Suppressor macrophage treated with lipopolysaccharide for 1 hour (primary cell): Measurements from ENCODE around the gene FOXK2.

Source experiments
- DNase-seq, 3 donors: peaks; one replicate each; pipeline ENCODE4 v3.0.0-alpha.2; 2020 to 2022

Gene FOXK2

GRCh38 chr17:82609655-82610054 lies 90.1 kb downstream of the FOXK2 start:
- DNase-seq = no peak

DNA sequence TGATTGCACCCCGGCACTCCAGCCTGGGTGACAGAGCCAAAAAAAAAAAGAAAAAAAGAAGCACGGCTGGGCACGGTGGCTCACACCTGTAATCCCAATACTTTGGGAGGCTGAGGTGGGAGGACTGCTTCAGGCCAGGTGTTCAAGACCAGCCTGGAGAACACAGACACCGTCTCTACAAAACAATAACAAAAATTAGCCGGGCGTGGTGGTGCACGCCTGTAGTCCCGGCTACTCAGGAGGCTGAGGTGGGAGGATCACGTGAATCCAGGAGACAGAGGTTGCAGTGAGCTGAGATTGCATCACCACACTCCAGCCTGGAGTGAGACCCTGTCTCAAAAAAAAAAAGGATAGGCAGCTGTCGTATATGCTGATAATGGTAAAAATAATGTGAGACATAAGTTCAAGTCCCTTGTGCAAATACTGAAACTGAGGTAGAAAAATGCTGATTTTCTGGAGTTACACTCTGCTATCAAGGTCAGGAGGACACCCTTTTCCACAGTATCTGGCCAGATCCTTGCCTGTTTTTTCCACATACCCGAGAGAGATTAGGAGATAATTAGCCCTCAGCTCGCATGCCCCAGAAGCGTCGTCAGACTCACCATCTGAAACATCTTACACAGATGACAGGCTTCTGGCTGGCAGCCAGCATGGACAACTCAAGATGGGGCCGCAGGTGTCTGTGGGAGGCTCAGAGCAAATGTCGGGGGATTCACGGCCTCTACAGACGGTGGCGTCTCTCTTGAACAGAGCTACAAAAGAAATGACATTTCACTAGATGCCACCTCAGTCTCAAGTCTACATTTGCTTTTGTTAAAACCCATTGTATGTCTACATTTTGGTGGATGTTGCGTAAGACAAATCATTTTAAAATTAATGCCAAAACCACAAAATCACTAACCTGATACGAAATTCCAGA lies 91.9 kb downstream of the FOXK2 start:
- no peak for DNase-seq

DNA sequence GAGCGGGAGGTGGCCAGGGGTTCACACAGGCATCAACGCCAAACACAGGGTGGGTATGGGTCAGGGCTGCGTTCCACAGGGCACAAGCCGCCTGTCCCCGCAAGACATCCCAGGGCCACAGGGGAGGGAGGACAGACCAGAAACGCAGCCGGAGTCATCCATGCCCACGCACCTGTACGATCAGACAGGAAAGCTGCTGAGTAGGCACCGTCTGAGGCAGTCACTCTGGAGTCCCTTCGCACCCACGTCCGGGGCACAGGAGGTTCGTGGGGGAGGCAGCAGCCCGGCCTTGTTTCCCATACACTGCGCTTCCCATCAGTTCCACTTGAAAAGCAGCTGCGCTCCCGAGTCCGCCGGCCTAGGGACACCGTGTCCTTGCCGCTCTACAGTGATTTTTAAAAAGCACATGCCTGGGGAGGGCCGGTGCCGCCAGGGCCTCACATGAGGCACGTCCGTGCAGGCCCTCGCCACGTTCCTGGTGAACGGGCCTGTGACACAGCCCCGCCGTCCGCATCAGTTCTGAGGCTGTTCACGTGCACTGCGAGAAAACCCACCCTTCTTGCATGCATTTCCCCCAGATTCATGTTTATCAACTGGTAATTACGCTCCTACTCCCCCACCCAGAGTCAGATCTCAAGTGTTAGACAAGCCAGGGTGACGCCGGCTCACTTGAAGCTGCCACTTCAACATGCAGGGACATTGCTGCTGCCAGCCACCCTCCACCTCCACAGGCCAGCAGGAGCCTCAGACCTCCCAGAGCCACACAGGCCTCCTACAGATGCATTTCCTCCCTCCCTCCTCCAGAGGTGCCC lies 94.0 kb downstream of the FOXK2 start:
- DNase-seq = no peak

DNA sequence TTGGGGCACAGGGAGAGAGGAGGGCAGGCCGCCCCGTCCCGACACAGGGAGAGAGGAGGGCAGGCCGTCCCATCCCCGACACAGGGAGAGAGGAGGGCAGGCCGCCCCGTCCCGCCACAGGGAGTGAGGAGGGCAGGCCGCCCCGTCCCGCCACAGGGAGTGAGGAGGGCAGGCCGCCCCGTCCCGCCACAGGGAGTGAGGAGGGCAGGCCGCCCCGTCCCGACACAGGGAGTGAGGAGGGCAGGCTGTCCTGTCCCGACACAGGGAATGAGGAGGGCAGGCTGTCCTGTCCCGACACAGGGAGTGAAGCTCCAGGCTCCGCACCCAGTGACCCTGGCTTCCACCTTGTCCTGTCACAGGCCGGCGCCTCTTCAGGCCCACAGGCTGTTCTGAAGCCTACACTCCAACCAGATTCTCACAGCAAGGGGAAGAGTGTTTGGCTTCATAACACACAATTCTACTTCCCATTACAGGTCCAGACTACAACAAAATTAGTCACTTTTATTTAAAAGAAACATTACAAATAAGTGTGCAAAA lies 94.6 kb downstream of the FOXK2 start:
- no peak for DNase-seq

DNA sequence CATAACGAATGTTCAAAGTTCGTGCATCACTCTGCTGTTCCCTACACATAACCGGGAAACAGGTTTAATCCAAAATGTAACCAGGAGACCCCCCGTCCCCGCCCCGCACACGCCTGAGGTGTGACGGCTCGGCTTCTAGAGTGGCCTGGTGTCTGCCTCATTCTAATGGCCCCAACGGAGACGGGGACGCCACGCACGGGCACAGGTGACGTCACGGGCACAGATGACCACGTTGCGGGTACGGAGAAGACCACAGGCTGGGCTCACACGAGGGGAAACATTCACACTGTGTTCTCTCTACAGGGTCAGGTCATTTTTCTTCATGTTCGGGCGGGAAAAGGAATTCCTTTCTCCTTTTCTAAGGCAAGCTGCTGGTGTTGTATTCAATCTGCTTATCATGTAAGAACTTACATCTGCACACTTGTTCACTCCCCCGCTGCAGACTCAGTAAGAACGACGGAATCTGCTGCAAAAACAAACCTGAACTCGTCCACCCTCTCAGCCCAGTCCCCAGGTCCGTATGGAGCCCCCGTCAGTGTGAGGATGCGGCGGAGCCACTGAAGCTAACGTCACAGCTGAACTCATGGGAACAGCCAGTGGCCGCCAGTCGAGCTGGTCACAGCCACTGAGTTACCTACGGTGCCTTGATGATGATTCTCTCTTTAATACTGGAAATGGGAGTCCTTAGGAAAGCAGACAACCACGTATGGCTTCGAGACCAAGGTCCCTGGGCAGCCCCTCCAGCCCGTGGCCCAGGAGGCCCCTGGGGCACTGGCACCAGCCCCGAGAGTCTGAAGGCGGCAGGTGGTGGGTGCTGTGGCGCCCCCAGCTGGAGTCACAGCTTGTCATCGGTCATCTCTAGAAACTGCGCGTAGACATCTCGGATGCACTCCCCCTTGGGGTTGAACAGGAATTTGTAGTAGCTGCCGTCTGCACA lies 95.8 kb downstream of the FOXK2 start:
- DNase-seq = no peak

DNA sequence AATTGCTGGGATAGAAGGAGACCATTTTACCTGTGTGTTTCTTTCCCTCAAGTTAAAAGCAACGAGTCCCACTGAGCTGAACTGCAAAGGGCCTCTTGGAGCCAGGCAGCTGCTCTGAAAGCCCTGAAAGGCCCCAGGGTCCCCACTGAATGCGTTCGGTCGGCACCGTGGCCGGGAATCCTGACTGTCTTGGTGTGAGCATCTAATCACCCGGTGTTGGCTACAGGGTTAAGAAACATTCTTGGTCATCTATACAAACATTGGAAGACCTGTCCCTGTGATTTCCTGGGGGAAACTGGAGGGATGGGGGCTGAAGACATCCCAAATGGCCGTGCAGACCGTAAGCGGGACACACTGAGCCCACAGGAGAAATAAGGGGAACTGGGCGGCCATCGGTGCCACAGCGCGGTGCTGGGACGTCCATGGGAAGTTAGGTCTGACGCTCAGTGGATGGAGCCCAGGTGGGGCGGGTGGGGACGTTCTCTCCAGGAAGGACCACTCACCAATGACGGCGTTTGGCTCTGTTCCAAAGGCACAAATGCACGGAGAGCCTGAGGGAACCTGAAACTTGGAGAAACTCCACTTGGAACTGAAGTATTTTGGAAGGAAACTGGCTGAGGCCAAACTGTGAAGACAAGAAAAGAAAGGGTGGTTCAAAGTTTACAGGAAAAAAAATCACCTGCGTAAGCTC lies 96.6 kb downstream of the FOXK2 start:
- no peak for DNase-seq

- no peak for DNase-seq
Measured at GRCh38 chr17:82619211-82619610, 99.7 kb downstream of the FOXK2 start.

DNA sequence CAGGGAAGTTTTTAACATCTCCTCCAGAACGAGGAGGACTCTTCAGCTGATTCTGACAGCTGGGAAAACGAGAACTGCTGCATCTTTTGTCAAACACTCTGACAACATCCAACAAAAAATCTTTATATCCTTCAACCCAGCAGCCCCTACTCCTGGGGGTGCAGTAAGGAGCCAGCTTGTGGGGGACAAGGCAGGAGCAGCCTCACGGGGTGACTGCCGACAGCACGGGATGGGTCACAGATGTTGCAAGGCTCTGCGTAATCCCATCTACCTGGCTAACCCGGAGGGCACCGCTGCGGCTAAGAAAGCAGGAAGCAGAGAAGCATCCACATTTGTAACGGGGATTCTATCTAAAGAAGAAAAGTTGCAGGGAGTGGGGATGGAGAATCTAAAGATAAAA lies 100.1 kb downstream of the FOXK2 start:
- no peak for DNase-seq

DNA sequence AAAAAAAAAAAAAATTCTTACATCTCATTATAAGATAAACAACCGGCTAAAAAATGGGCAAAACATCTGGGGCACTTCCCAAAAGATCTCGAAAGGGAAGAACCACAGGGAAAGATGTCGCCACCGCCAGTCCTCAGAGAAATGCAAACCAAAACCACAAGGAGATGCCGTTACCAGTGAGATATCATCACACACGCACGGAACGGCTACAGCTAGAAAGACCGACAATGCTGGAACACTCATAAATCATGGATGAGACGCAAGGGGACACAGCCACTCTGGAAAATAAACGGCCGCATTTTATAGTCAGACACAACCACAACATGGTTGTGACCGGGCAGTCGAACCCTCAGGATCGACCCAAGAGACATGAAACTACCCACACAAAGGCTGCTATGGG lies 104.2 kb downstream of the FOXK2 start:
- DNase-seq = peak; percentile 55 to 68 (median 61)

DNA sequence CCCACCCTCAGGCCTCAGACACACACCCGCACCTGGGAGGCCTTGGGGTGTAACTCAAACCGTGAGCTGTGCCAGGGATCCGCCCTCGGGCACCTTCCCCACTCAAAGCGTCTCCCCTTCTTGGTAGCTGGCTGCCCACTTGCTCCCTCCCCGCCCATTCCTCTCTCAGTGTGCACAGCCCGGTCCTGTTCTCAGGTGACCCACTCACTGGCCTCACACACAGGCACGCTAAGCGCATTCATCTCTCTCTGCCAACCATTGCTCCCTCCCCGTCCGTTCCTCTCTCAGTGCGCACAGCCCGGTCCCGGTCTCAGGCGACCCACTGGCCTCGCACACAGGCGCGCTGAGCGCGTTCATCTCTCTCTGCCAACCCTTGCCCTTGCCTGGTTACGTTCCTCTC lies 107.9 kb downstream of the FOXK2 start:
- DNase-seq = no peak

- no peak for DNase-seq
Measured at GRCh38 chr17:82629748-82630147, 110.2 kb downstream of the FOXK2 start.

DNA sequence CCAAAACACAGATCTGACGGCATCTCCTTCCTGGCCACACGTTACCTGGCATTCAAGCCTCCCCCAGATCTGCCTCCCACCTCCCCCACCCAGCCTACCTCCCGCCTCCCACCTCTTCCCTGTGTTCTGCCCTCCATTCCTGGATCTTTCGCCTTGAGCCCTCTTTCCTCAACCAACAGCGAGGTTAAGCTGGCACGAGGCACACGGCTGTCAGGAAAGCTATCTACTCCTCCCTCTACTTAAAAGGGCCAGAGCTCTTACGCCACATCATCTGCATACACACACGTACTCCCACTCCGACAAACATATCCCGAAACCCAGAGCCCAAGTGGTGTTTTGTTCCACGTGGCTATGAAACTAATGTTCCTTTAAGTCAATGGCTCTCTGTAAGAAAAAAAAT lies 110.7 kb downstream of the FOXK2 start:
- no peak for DNase-seq

DNA sequence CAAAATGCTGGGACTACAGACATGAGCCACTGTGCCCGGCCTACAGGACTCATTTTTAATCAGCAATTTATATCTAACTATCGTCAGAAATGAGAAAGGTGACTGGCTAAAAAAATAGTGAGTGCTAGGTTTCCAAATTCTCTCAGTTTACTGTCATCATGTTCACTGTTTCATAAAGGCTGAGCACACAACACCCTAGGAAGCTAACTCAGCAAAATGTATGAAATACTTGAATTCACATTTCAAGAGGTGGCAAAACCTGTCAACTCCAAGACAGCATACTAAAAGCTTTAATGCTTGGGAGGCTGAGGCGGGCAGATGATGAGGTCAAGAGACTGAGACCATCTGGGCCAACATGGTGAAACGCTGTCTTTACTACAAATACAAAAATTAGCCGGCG lies 112.0 kb downstream of the FOXK2 start:
- no peak for DNase-seq

DNA sequence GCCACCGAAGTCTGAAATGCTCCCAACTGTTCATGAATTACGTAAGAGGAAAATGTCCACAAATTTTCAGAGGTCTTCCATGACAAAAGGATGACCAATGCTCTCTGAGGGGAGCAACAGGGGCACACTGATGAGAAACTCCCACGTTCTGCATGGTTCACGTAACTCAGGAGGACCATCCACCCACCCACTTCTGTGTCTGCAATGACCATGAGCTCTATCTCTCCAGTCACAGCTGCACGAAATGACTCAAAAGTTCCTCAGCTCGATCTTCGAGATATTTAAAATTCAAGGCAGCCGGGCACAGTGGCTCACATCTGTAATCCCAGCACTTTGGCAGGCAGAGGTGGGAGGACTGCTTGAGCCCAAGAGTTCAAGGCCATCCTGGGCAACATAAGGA lies 112.9 kb downstream of the FOXK2 start:
- peak; percentile 19 to 71 (median 20) for DNase-seq

GRCh38 chr17:82633343-82633742 lies 113.8 kb downstream of the FOXK2 start:
- DNase-seq = no peak

GRCh38 chr17:82636626-82637598 lies 117.4 kb downstream of the FOXK2 start:
- DNase-seq = no peak

DNA sequence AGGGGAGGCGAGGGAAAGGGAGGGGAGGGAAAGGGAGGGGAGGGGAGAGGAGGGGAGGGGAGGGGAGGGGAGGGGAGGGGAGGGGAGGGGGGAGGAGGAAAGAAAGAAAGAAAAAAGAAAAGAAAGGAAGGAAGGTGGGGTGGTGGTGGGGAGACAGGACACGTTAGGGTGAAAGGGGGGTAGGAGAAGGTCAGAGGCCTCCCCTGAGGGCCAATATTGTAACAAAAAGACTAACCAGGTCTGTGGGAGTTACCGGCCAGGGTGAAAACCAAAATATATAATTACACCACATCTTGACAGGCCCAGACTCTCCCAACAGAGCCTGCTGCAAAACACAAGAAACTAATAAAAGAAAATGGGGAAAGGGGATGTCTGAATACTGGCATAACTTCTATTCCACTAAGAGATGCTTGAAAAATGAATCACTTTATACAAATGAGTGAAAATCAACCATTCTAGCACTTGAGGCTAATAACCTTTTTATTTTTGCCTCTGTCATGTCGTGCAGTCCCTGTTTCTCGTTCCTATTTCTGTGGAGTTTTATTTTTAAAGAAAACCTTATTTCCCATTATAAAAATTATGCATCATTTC lies 118.7 kb downstream of the FOXK2 start:
- DNase-seq = no peak

DNA sequence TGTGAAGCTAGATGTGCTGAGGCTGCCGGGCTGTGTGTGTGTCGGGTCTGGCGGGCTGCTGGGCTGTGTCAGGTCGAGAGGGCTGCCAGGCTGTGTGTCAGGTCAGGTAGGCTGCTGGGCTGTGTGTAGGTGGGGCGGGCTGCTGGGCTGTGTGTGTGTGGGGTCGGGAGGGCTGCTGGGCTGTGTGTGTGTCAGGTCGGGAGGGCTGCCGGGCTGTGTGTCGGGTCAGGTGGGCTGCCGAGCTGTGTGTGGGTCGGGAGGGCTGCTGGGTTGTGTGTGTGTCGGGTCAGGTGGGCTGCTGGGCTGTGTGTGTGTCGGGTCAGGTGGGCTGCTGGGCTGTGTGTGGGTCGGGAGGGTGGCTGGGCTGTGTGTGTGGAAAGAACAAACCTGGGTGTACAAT lies 120.1 kb downstream of the FOXK2 start:
- no peak for DNase-seq

- DNase-seq = peak; percentile 57 to 62 (median 61)
Measured at GRCh38 chr17:82640036-82640435, 120.5 kb downstream of the FOXK2 start.

DNA sequence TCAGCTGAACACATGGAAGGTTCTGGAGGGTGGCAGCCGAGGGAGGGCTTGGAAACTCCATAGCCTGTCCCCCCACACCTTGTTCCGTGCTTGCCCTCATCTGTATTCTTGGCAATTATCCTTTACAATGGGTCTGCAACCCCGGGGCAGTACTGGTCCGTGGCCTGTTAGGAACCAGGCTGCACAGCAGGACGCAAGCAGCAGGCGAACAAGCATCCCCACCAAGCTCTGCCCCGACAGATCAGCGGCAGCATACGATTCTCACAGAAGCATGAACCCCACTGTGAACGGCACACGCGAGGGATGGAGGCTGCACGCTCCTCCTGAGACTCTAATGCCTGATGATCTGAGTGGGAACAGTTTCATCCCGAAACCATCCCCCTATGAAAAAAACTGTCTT lies 122.5 kb downstream of the FOXK2 start:
- no peak for DNase-seq
